ENCODE measurements around the gene P4HA2. TPM values are rescaled to one million over a fixed set of nuclear protein-coding genes. Genes with fewer than 3 reads are reported as not detected.

The P4HA2 gene
- total and polyA plus RNA-seq, 2 of the 8 experiments (the other 6 are each of a cell fraction or from before 2014, with no cell fraction given): 7.4 to 9.3 TPM

- Histone ChIP-seq H3K79me1 (ENCODE audit: low read depth, low read length) (no peaks in the 10 kb centered on the region), H3K36me3 (ENCODE audit: control insufficient read depth in 2 of 4, insufficient read depth in 4 of 4, low read length in 3 of 4) (no peaks in the 10 kb centered on the region), H3K23ac (ENCODE audit: insufficient read length) (no peak overlapping the region), H2BK20ac (ENCODE audit: low read length) (no peak overlapping the region), H2BK12ac (ENCODE audit: low read depth, low read length) (no peak overlapping the region), H3K4me1 (replicated peaks in 1 of 4; ENCODE audit: control insufficient read depth in 3 of 4, insufficient read depth in 4 of 4, low read length in 3 of 4) (peaks cover 0 to 5% (median 2%) of the 10 kb centered on the region in 4 experiments; a peak in 3 of 7 replicates), H2BK15ac (ENCODE audit: low read length) (no peak overlapping the region), H3K4me2 (ENCODE audit: insufficient read depth in 1 of 2, low read depth in 2 of 2, low read length in 2 of 2) (no peak overlapping the region), H3K14ac (ENCODE audit: insufficient read length) (no peak overlapping the region), H3K27me3 (replicated peaks in 1 of 4; ENCODE audit: control insufficient read depth in 3 of 4, extremely low read depth in 1 of 4, insufficient read depth in 3 of 4, low read length in 3 of 4) (no peaks in the 10 kb centered on the region), H3K9ac (replicated peaks in 1 of 4; ENCODE audit: extremely low read depth in 1 of 4, low read depth in 3 of 4, low read length in 3 of 4) (no peak overlapping the region), H4K5ac (ENCODE audit: insufficient read length, low read depth, low read length) (no peak overlapping the region), H3K27ac (ENCODE audit: low read depth, low read length) (no peak overlapping the region), H3K4me3 (ENCODE audit: extremely low read depth in 1 of 4, insufficient read depth in 2 of 4, low read depth in 3 of 4, low read length in 4 of 4) (no peak overlapping the region), H3K79me2 (ENCODE audit: control insufficient read depth in 1 of 2, insufficient read depth in 2 of 2, low read length in 2 of 2) (no peaks in the 10 kb centered on the region), H3K4ac (replicated peaks; ENCODE audit: insufficient read length, low read depth, low read length) (no peak overlapping the region), H3K23me2 (ENCODE audit: low read depth, low read length) (no peaks in the 10 kb centered on the region), H3K56ac (replicated peaks; ENCODE audit: insufficient read length, low read depth, low read length) (no peak overlapping the region), H4K91ac (replicated peaks; ENCODE audit: insufficient read length, low read length) (no peak overlapping the region), H3K18ac (ENCODE audit: extremely low read depth, low read length) (no peak overlapping the region), H2BK120ac (replicated peaks; ENCODE audit: low read depth, low read length) (no peak overlapping the region), H2AK5ac (ENCODE audit: low read depth, low read length) (no peak overlapping the region), H3K9me3 (ENCODE audit: insufficient read depth in 2 of 2, low read depth in 1 of 2, low read length in 1 of 2) (no peaks in the 10 kb centered on the region), H4K20me1 (replicated peaks in 1 of 2; ENCODE audit: control insufficient read depth in 1 of 2, insufficient read depth in 2 of 2, low read length in 2 of 2) (no peaks in the 10 kb centered on the region), H2BK5ac (ENCODE audit: low read depth, low read length) (no peak overlapping the region), H4K8ac (ENCODE audit: extremely low read depth, insufficient read depth, low read length) (no peak overlapping the region), H2AFZ (ENCODE audit: low read length) (no peak overlapping the region)
- FAIRE-seq (no peak), DNase-seq (ENCODE audit: low read depth in 1 of 2, low spot score in 2 of 2) (no peak)
- TF ChIP-seq SP1 (IDR thresholded peaks at IDR 0.05; ENCODE audit: low read depth, low read length) (no peak), E2F6 (IDR thresholded peaks at IDR 0.05) (no peak), SP2 (IDR thresholded peaks at IDR 0.05; ENCODE audit: low read length) (no peak), RNF2 (IDR thresholded peaks at IDR 0.05; ENCODE audit: borderline replicate concordance, low read depth, low read length, missing control alignments, poor library complexity, severe bottlenecking) (no peak), MAFK (IDR thresholded peaks at IDR 0.05; ENCODE audit: low read depth, low read length) (no peak), TEAD4 (IDR thresholded peaks at IDR 0.05; ENCODE audit: low read depth, low read length) (no peak), SAP30 (IDR thresholded peaks at IDR 0.05; ENCODE audit: insufficient read depth, insufficient replicate concordance, low read length) (no peak), SUZ12 (IDR thresholded peaks at IDR 0.05; ENCODE audit: low read length) (no peak), SRF (IDR thresholded peaks at IDR 0.05; ENCODE audit: low read depth, low read length) (no peak), BRCA1 (IDR thresholded peaks at IDR 0.05; ENCODE audit: low read depth, low read length) (no peak), GTF2F1 (IDR thresholded peaks at IDR 0.05; ENCODE audit: borderline replicate concordance, low read depth, low read length) (no peak), POLR2A (IDR thresholded peaks at IDR 0.05; ENCODE audit: control extremely low read depth in 1 of 2, low read depth in 2 of 2, low read length in 2 of 2) (no peak)
- TF ChIP-seq, protein P1, sequence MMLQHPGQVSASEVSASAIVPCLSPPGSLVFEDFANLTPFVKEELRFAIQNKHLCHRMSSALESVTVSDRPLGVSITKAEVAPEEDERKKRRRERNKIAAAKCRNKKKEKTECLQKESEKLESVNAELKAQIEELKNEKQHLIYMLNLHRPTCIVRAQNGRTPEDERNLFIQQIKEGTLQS (IDR thresholded peaks at IDR 0.05; ENCODE audit: insufficient read depth, low read depth, low read length): no peak
- WGBS, 2 experiments (ENCODE audit: extremely low coverage in 1 of 2, insufficient coverage in 1 of 2, insufficient read length in 1 of 2, insufficient replicate concordance in 2 of 2, low coverage in 1 of 2, low lambda C conversion rate in 2 of 2, missing lambda C conversion rate in 1 of 2): 95% methylated on average over 6 of the region's 6 CpGs; no CpG with 5 or more reads in 1 of the 2 experiments
- CTCF ChIA-PET (ENCODE audit: partially characterized antibody): interaction anchor here (0.7 to 7.4 kb wide), 7 partner anchors 8 to 109 kb away, joined by 3 to 46 read pairs (median 3); no protein-coding TSS in a partner anchor
- POLR2A ChIA-PET (ENCODE audit: partially characterized antibody): no interaction called here
Observed at GRCh38 chr5:132203916-132204315, 23.7 kb downstream of the P4HA2 start.

Measured in H1 (cell line).